ENCODE measurements around the gene CPA1.
A peak's percentile ranks its signal among the peaks of the same experiment; 100 is the strongest.

Gene CPA1

DNA sequence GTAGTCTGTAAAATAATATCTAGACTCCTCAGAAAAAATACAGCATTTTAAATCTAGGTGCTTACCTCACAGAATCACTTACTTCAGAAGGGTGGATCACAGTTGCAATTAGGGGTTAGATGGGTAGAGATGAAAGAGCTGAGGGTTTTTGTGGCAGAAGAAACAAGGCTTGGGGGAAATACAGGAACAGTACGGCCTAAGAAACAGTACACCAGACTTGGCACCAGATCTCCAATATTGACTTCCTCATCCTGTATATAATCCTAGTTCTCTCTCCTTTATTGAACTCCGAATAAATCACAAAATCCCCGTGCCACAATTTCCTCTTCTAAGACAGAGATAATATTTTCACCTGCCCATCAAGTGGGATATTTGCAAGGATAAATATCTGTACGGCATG is 46.3 kb downstream of the CPA1 start:
- TF ChIP-seq RAD21 (IDR thresholded peaks at IDR 0.05; ENCODE audit: low read depth) (no peak), CREB1 (IDR thresholded peaks at IDR 0.05; ENCODE audit: low read depth) (no peak), CEBPB (IDR thresholded peaks at IDR 0.05) (no peak), ZBTB7A (IDR thresholded peaks at IDR 0.05; ENCODE audit: low read depth) (no peak), YY1 (IDR thresholded peaks at IDR 0.05; ENCODE audit: low read depth) (no peak), FOXM1 (IDR thresholded peaks at IDR 0.05; ENCODE audit: borderline replicate concordance, low read depth) (no peak), EP300 (IDR thresholded peaks at IDR 0.05; ENCODE audit: borderline replicate concordance) (no peak), NFIC (IDR thresholded peaks at IDR 0.05) (no peak), TAF1 (IDR thresholded peaks at IDR 0.05; ENCODE audit: low read depth) (no peak), TCF12 (IDR thresholded peaks at IDR 0.05; ENCODE audit: low read depth) (no peak), TEAD4 (IDR thresholded peaks at IDR 0.05) (no peak), EGR1 (IDR thresholded peaks at IDR 0.05) (no peak)
- TF ChIP-seq, protein P1, sequence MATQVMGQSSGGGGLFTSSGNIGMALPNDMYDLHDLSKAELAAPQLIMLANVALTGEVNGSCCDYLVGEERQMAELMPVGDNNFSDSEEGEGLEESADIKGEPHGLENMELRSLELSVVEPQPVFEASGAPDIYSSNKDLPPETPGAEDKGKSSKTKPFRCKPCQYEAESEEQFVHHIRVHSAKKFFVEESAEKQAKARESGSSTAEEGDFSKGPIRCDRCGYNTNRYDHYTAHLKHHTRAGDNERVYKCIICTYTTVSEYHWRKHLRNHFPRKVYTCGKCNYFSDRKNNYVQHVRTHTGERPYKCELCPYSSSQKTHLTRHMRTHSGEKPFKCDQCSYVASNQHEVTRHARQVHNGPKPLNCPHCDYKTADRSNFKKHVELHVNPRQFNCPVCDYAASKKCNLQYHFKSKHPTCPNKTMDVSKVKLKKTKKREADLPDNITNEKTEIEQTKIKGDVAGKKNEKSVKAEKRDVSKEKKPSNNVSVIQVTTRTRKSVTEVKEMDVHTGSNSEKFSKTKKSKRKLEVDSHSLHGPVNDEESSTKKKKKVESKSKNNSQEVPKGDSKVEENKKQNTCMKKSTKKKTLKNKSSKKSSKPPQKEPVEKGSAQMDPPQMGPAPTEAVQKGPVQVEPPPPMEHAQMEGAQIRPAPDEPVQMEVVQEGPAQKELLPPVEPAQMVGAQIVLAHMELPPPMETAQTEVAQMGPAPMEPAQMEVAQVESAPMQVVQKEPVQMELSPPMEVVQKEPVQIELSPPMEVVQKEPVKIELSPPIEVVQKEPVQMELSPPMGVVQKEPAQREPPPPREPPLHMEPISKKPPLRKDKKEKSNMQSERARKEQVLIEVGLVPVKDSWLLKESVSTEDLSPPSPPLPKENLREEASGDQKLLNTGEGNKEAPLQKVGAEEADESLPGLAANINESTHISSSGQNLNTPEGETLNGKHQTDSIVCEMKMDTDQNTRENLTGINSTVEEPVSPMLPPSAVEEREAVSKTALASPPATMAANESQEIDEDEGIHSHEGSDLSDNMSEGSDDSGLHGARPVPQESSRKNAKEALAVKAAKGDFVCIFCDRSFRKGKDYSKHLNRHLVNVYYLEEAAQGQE (IDR thresholded peaks at IDR 0.05; ENCODE audit: low read depth): no peak
- TF ChIP-seq, protein P2, sequence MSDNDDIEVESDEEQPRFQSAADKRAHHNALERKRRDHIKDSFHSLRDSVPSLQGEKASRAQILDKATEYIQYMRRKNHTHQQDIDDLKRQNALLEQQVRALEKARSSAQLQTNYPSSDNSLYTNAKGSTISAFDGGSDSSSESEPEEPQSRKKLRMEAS (IDR thresholded peaks at IDR 0.05): no peak

DNA sequence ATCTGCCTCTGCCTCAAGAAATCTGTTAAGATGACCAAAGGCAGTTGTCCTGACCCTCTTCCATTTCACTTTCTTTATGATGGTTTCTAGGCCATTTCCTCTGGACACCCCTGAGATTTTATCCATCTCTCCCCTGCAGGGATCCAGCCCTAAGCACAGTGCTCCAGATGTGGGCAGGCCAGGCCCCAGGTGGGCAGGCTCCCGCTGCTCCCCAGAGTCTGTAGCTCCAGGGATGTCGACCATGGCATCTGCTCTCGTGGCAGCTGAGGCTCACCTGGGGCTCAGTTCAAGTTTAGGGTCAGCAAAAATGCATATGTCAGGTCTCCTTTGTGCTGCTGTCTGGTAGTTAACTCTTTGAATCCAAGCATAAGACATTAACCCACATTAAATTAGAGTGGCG is 48.7 kb downstream of the CPA1 start:
- TF ChIP-seq TAF1 (IDR thresholded peaks at IDR 0.05; ENCODE audit: low read depth) (no peak), TEAD4 (IDR thresholded peaks at IDR 0.05) (no peak), CREB1 (IDR thresholded peaks at IDR 0.05; ENCODE audit: low read depth) (no peak), FOXM1 (IDR thresholded peaks at IDR 0.05; ENCODE audit: borderline replicate concordance, low read depth) (no peak), TCF12 (IDR thresholded peaks at IDR 0.05; ENCODE audit: low read depth) (no peak), ZBTB7A (IDR thresholded peaks at IDR 0.05; ENCODE audit: low read depth) (no peak), CEBPB (IDR thresholded peaks at IDR 0.05) (no peak), EP300 (IDR thresholded peaks at IDR 0.05; ENCODE audit: borderline replicate concordance) (no peak)
- TF ChIP-seq, protein P2 (IDR thresholded peaks at IDR 0.05): no peak
- TF ChIP-seq, protein P3, sequence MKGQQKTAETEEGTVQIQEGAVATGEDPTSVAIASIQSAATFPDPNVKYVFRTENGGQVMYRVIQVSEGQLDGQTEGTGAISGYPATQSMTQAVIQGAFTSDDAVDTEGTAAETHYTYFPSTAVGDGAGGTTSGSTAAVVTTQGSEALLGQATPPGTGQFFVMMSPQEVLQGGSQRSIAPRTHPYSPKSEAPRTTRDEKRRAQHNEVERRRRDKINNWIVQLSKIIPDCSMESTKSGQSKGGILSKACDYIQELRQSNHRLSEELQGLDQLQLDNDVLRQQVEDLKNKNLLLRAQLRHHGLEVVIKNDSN (IDR thresholded peaks at IDR 0.05): no peak
- TF ChIP-seq, protein P1 (IDR thresholded peaks at IDR 0.05; ENCODE audit: low read depth): no peak

DNA sequence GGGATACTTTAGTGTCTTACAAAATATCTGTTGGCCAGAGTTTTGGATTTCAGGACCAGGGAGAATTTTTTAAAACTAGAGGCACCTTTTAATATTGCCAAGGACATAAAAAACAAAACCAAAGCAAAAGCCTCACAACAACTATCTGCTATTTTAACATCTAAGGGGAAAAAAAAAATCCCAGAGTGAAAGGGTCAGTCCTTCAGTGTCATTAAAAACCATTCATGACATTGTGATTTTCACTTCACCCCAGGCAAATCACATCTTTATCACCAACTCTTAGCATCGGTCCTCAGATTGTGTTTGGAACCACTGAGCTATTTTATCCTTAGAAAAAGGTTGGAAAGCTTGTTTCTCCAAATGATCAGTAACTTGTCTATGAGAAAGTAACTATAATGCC is 49.8 kb downstream of the CPA1 start:
- no peak for TF ChIP-seq TEAD4 (IDR thresholded peaks at IDR 0.05)
- TF ChIP-seq CREB1 (IDR thresholded peaks at IDR 0.05; ENCODE audit: low read depth): no peak
- TF ChIP-seq TCF12 (IDR thresholded peaks at IDR 0.05; ENCODE audit: low read depth): no peak
- TF ChIP-seq, protein P2 (IDR thresholded peaks at IDR 0.05): no peak
- TF ChIP-seq TAF1 (IDR thresholded peaks at IDR 0.05; ENCODE audit: low read depth): no peak
- no peak for TF ChIP-seq RAD21 (IDR thresholded peaks at IDR 0.05; ENCODE audit: low read depth)
- TF ChIP-seq EP300 (IDR thresholded peaks at IDR 0.05; ENCODE audit: borderline replicate concordance): no peak
- TF ChIP-seq, protein P3 (IDR thresholded peaks at IDR 0.05): no peak
- no peak for TF ChIP-seq ZBTB7A (IDR thresholded peaks at IDR 0.05; ENCODE audit: low read depth)
- TF ChIP-seq NFIC (IDR thresholded peaks at IDR 0.05): no peak
- no peak for TF ChIP-seq YY1 (IDR thresholded peaks at IDR 0.05; ENCODE audit: low read depth)
- TF ChIP-seq CEBPB (IDR thresholded peaks at IDR 0.05): no peak
- TF ChIP-seq, protein P1 (IDR thresholded peaks at IDR 0.05; ENCODE audit: low read depth): no peak

DNA sequence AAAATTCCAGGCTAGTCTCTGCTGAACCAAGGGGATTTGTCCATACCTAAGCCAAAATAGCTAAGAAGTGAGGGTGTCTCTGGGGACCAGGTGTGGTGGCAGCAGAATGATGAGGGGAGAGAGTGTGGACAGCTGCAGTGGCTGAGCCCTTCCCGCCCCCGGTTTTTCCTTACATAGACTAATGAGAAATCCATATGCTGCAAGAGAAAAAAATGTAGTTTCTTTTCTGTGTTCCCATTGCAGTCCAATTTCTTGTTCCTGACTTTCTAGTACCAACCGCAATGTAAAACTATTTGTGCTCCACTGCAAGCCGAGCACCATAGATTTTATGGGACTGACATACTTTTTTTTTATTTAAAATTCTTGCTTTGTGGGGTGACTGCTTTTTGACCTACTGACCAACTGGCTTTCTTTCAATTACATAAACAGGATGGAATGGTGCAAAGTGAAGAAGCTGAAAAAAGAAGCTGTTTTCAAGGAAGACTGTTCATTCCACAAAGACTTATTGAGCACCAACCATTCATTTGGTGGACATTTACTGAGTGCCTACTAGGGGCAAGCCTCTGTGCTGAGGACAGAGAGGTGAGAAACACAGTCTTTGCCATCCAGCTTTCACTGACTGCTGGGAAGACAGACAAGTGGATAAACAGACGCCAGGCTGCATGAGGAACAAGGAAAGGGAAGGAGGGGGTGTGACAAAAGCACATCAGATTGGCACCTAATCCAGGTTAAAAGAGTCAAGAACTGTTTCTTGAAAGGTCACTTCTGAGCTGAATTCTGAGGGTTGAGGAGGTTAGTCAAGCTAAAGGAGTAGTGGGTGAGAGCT is 50.8 kb downstream of the CPA1 start:
- TF ChIP-seq, protein P1 (IDR thresholded peaks at IDR 0.05; ENCODE audit: low read depth): no peak
- TF ChIP-seq EGR1 (IDR thresholded peaks at IDR 0.05): peak; percentile 24; the same call in 1 of the 2 replicates
